ENCODE data around the gene TNXB. TPM values are rescaled to one million over a fixed set of nuclear protein-coding genes. Genes with fewer than 3 reads are reported as not detected.
"Not testable (repeated sequence)": the region's sequence is repeated elsewhere in the genome, so short reads cannot be mapped to it uniquely, and the experiment has no call there.

Gene TNXB
- total and polyA plus RNA-seq, 5 donors, result 77.9 to 182 (median 111) TPM

DNA sequence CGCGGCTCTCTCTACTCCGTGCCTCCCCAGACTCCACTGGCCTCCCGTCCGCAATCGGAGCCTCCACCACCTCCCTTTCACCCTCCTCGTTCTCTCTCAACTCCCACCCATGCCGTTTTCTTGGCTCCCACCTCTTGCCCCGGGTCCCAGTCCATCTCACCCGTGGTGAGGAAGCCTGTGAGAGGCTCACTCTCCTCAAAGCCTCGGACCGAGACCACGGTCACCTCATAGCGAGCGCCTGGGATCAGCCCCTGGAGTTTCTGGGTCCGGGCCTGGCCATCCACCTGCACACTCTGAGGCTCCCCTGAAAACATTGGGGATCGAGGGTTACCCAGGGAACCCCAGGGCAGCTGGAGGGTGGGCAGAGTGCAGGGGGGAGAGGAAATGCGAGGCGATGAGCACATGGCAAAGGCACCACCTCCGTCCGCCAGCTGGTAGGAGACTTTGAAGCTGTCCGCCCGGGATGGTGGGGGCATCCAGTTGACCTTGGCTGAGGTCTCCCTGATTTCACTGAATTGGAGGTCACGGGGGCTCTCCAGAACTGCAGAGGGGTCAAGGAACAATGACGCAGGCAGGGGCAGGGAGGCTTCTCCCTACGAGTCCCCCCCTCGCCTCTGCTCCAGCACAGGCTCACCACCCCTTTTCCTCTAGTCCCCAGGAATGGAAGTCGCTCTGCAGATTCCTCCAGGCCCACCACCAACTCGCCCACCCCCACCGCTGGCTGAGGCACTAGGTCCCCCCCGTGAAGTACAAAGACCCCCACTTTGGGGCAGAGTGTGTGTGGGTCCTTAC, 65.4 kb downstream of the TNXB start:
- intact Hi-C loops (cut with DNase I), result loop anchor here in 1 of 4 donors (10.0 kb wide), 1 partner anchor 51 kb away; no protein-coding TSS in a partner anchor
- not testable (repeated sequence) for H3K27me3 ChIP-seq (ENCODE audit: control insufficient read depth, insufficient read depth); H3K4me1 ChIP-seq (ENCODE audit: control insufficient read depth, insufficient read depth, low read length); H3K4me3 ChIP-seq (ENCODE audit: low read length); H3K27ac ChIP-seq (ENCODE audit: low read length); ATAC-seq; H3K9me3 ChIP-seq (ENCODE audit: control insufficient read depth, low read length)
- DNase-seq, result peak; percentile 15 to 52 (median 36)
- WGBS, result 88% methylated on average over 17 of the region's 31 CpGs

DNA sequence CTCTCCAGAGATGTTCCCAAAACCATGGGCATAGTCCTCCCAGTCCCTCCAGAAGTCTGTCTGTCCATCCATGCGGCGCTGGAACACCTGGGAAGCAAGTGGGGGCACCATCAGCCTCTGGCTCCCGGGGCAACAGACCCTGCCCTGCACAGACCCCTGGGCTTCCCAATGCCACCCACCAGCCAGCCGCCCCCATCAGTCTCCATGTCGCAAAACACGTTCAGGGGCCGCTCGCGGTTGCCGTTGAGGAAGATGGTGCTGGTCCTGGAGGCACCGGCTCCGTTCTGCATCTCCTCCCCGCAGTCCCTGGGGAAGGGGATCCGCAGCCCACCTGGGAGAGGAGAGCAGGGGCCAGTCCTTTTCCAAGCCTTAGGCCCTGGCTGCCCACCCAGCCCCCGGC, 66.9 kb downstream of the TNXB start:
- intact Hi-C loops (cut with DNase I), result loop anchor here in 1 of 4 donors (10.0 kb wide), 1 partner anchor 53 kb away; no protein-coding TSS in a partner anchor

DNA sequence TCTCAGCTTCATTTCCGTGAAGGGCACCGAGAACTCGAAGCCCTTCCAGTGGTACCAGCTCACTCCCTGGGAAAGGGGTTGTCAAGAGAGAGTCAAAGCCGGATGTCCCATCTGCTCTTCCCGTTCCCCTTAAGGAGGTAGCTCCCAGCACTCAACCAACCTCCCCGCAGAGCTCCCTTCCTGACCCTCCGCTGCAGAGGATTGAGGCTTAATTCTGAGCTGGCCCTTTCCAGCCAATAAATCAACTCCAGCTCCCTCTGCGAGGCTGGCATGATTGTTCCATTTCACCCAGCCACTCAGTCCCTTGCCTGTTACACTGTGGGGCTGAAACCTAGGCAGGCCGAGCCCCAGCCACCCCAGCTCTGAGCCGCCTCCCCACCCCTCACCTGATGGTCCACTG, 67.8 kb downstream of the TNXB start:
- H3K9me3 ChIP-seq (ENCODE audit: control insufficient read depth, low read length); H3K4me3 ChIP-seq (ENCODE audit: low read length); H3K4me1 ChIP-seq (ENCODE audit: control insufficient read depth, insufficient read depth, low read length); H3K27me3 ChIP-seq (ENCODE audit: control insufficient read depth, insufficient read depth); ATAC-seq; H3K27ac ChIP-seq (ENCODE audit: low read length): not testable (repeated sequence)
- 75% methylated on average over 5 of the region's 10 CpGs for WGBS
- DNase-seq, result peak in 1 of 3 donors; percentile 14
- intact Hi-C loops (cut with DNase I), result loop anchor here in 1 of 4 donors (10.0 kb wide), 1 partner anchor 53 kb away; no protein-coding TSS in a partner anchor

More for the DNA sequence above, 66.9 kb downstream of the TNXB start:
- not testable (repeated sequence) for H3K4me3 ChIP-seq (ENCODE audit: low read length); ATAC-seq; H3K9me3 ChIP-seq (ENCODE audit: control insufficient read depth, low read length); H3K27ac ChIP-seq (ENCODE audit: low read length); H3K4me1 ChIP-seq (ENCODE audit: control insufficient read depth, insufficient read depth, low read length); H3K27me3 ChIP-seq (ENCODE audit: control insufficient read depth, insufficient read depth)
- peak in 2 of 3 donors; percentile 24 to 42 for DNase-seq
- 94% methylated on average over 14 of the region's 15 CpGs for WGBS

DNA sequence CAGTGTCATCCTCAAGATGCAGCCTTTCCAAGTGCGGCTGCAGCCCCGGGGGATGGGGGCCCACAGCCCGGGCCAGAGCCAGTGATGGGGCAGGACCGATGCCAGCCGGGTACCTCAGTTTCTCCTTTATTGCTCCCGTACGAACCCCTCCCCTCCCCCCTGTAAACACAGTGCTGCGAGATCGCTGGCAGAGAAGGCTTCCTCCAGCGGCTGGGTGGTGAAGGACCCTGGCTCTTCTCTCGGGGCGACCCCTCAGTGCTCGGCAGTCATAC, 68.2 kb downstream of the TNXB start:
- not testable (repeated sequence) for H3K27ac ChIP-seq (ENCODE audit: low read length); H3K4me1 ChIP-seq (ENCODE audit: control insufficient read depth, insufficient read depth, low read length); H3K9me3 ChIP-seq (ENCODE audit: control insufficient read depth, low read length); H3K4me3 ChIP-seq (ENCODE audit: low read length); ATAC-seq; H3K27me3 ChIP-seq (ENCODE audit: control insufficient read depth, insufficient read depth)
- 76% methylated on average over 7 of the region's 13 CpGs for WGBS
- DNase-seq, result peak in 2 of 3 donors; percentile 11 to 25
- intact Hi-C loops (cut with DNase I), result loop anchor here in 1 of 4 donors (10.0 kb wide), 1 partner anchor 54 kb away; no protein-coding TSS in a partner anchor

DNA sequence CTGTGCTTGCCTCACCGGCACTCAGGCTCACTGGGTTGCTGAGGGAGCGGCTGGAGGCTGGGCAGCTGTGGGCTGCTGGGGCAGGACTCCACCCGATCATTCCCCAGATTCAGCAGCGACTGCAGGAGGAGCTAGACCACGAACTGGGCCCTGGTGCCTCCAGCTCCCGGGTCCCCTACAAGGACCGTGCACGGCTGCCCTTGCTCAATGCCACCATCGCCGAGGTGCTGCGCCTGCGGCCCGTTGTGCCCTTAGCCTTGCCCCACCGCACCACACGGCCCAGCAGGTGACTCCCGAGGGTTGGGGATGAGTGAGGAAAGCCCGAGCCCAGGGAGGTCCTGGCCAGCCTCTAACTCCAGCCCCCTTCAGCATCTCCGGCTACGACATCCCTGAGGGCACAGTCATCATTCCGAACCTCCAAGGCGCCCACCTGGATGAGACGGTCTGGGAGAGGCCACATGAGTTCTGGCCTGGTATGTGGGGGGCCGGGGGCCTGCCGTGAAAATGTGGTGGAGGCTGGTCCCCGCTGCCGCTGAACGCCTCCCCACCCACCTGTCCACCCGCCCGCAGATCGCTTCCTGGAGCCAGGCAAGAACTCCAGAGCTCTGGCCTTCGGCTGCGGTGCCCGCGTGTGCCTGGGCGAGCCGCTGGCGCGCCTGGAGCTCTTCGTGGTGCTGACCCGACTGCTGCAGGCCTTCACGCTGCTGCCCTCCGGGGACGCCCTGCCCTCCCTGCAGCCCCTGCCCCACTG, 68.7 kb downstream of the TNXB start:
- H3K4me1 ChIP-seq (ENCODE audit: control insufficient read depth, insufficient read depth, low read length); H3K27me3 ChIP-seq (ENCODE audit: control insufficient read depth, insufficient read depth); H3K4me3 ChIP-seq (ENCODE audit: low read length); H3K9me3 ChIP-seq (ENCODE audit: control insufficient read depth, low read length); ATAC-seq; H3K27ac ChIP-seq (ENCODE audit: low read length): not testable (repeated sequence)
- intact Hi-C loops (cut with DNase I), result loop anchor here in 1 of 4 donors (10.0 kb wide), 1 partner anchor 54 kb away; no protein-coding TSS in a partner anchor
- DNase-seq, result peak; percentile 6 to 55 (median 41)
- WGBS, result 86% methylated on average over 20 of the region's 43 CpGs

DNA sequence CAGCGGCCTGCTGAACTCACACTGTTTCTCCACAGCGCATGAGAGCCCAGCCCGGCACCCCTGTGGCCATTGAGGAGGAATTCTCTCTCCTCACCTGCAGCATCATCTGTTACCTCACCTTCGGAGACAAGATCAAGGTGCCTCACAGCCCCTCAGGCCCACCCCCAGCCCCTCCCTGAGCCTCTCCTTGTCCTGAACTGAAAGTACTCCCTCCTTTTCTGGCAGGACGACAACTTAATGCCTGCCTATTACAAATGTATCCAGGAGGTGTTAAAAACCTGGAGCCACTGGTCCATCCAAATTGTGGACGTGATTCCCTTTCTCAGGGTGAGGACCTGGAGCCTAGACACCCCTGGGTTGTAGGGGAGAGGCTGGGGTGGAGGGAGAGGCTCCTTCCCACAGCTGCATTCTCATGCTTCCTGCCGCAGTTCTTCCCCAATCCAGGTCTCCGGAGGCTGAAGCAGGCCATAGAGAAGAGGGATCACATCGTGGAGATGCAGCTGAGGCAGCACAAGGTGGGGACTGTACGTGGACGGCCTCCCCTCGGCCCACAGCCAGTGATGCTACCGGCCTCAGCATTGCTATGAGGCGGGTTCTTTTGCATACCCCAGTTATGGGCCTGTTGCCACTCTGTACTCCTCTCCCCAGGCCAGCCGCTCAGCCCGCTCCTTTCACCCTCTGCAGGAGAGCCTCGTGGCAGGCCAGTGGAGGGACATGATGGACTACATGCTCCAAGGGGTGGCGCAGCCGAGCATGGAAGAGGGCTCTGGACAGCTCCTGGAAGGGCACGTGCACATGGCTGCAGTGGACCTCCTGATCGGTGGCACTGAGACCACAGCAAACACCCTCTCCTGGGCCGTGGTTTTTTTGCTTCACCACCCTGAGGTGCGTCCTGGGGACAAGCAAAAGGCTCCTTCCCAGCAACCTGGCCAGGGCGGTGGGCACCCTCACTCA, 69.5 kb downstream of the TNXB start:
- not testable (repeated sequence) for ATAC-seq; H3K4me1 ChIP-seq (ENCODE audit: control insufficient read depth, insufficient read depth, low read length); H3K4me3 ChIP-seq (ENCODE audit: low read length); H3K9me3 ChIP-seq (ENCODE audit: control insufficient read depth, low read length); H3K27me3 ChIP-seq (ENCODE audit: control insufficient read depth, insufficient read depth); H3K27ac ChIP-seq (ENCODE audit: low read length)
- DNase-seq, result peak; percentile 9 to 50 (median 47)
- intact Hi-C loops (cut with DNase I), result loop anchor here in 1 of 4 donors (10.0 kb wide), 1 partner anchor 55 kb away; no protein-coding TSS in a partner anchor
- 69% methylated on average over 23 of the region's 24 CpGs for WGBS

DNA sequence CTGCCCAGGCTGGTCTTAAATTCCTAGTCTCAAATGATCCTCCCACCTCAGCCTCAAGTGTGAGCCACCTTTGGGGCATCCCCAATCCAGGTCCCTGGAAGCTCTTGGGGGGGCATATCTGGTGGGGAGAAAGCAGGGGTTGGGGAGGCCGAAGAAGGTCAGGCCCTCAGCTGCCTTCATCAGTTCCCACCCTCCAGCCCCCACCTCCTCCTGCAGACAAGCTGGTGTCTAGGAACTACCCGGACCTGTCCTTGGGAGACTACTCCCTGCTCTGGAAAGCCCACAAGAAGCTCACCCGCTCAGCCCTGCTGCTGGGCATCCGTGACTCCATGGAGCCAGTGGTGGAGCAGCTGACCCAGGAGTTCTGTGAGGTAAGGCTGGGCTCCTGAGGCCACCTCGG, 70.3 kb downstream of the TNXB start:
- DNase-seq, result peak in 2 of 3 donors; percentile 19 to 34
- intact Hi-C loops (cut with DNase I); H3K9me3 ChIP-seq (ENCODE audit: control insufficient read depth, low read length); H3K4me3 ChIP-seq (ENCODE audit: low read length); H3K27ac ChIP-seq (ENCODE audit: low read length); ATAC-seq; H3K27me3 ChIP-seq (ENCODE audit: control insufficient read depth, insufficient read depth); H3K4me1 ChIP-seq (ENCODE audit: control insufficient read depth, insufficient read depth, low read length): not testable (repeated sequence)
- WGBS, result 80% methylated on average over 4 of the region's 5 CpGs

DNA sequence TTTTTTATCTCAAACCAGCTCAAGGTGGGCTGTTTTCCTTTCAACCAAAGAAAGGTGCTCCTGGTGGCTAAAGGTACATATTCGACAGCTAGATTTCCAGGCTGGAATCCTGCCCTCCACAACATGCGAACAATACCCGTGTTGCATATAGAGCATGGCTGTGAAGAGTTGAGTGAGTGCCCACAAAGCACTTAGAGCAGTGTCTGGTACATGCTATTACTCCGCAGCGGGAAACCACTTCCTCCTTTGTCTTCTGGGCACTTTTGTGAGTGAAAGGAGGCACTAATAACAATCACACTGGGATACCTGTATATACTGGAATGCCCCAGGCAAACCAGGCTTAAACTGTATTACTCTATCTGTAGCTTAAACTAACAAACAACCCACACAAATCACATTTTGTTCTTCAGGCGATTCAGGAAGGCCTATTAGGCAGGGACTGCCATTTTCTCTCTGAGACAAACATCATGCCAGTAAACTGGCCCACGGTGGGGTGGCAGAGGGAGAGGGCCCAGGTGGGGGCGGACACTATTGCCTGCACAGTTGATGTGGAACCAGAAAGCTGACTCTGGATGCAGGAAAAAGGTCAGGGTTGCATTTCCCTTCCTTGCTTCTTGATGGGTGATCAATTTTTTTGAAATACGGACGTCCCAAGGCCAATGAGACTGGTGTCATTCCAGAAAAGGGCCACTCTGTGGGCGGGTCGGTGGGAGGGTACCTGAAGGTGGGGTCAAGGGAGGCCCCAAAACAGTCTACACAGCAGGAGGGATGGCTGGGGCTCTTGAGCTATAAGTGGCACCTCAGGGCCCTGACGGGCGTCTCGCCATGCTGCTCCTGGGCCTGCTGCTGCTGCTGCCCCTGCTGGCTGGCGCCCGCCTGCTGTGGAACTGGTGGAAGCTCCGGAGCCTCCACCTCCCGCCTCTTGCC, 71.3 kb downstream of the TNXB start, which contains the start of gene CYP21A2:
Gene CYP21A2, plus strand, starts transcription at position 818 of the 927 bp plus-strand sequence. Its CDS starts 8 bp downstream, at position 826.
- 84% methylated on average over 15 of the region's 19 CpGs for WGBS
- DNase-seq, result peak; percentile 15 to 57 (median 42)
- ATAC-seq; H3K27ac ChIP-seq (ENCODE audit: low read length); H3K27me3 ChIP-seq (ENCODE audit: control insufficient read depth, insufficient read depth); intact Hi-C loops (cut with DNase I); H3K9me3 ChIP-seq (ENCODE audit: control insufficient read depth, low read length); H3K4me3 ChIP-seq (ENCODE audit: low read length); H3K4me1 ChIP-seq (ENCODE audit: control insufficient read depth, insufficient read depth, low read length): not testable (repeated sequence)

DNA sequence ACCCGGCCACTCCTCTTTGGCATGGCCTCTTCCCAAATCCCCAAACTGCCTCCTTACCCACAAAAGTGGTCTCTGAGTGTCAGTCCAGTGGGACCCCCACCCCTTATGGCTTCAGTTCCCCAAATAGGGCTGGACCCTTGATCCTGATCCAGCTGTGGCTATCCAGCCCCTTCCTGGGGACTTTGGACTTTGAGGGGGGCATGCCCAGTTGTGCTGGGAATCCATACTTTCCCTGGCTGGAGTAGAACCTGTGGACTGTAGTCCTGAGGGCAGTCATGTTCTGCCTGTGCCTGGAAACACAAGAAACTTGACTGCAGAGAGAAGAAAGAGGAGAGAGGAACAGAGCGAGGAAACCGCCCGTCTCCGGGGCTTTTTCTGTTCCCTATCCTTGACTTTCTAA, 72.0 kb downstream of the TNXB start:
- intact Hi-C loops (cut with DNase I); H3K4me1 ChIP-seq (ENCODE audit: control insufficient read depth, insufficient read depth, low read length); H3K27ac ChIP-seq (ENCODE audit: low read length); H3K9me3 ChIP-seq (ENCODE audit: control insufficient read depth, low read length); H3K4me3 ChIP-seq (ENCODE audit: low read length); ATAC-seq; H3K27me3 ChIP-seq (ENCODE audit: control insufficient read depth, insufficient read depth): not testable (repeated sequence)
- 76% methylated on average over 5 of the region's 5 CpGs for WGBS
- DNase-seq, result peak; percentile 3 to 17 (median 10)
